HG03521 (cell line): ENCODE results near the gene CCDC80.
A peak's percentile ranks its signal among the peaks of the same experiment; 100 is the strongest.
"Not testable (repeated sequence)": the region's sequence is repeated elsewhere in the genome, so short reads cannot be mapped to it uniquely, and the experiment has no call there.

Experiments
- ATAC-seq: cut with Tn5 transposase; IDR thresholded peaks from one replicate; pipeline ENCODE4 v1.9.1; 2021; ENCODE audit warnings: mild to moderate bottlenecking, moderate library complexity; ENCODE audit not compliant: unreplicated experiment

CCDC80 gene

GRCh38 chr3:112640930-112641801, at the start of gene CCDC80:
Gene CCDC80 (minus strand): TSS chr3:112641143. CDS start chr3:112639905, 1,238 bp downstream.
- ATAC-seq, result no peak

- ATAC-seq, result no peak
These were observed 49.0 kb upstream of the CCDC80 start for GRCh38 chr3:112689989-112690388.

- ATAC-seq, result no peak
These were observed 48.4 kb upstream of the CCDC80 start for GRCh38 chr3:112689385-112689784.

- no peak for ATAC-seq
These were observed 47.9 kb upstream of the CCDC80 start for GRCh38 chr3:112688819-112689218.

- no peak for ATAC-seq
These were observed 47.3 kb upstream of the CCDC80 start for GRCh38 chr3:112688085-112688769.

GRCh38 chr3:112687616-112688015, 46.7 kb upstream of the CCDC80 start:
- no peak for ATAC-seq

- no peak for ATAC-seq
These were observed 46.3 kb upstream of the CCDC80 start for GRCh38 chr3:112687211-112687610.

- ATAC-seq, result no peak
These were observed 45.2 kb upstream of the CCDC80 start for GRCh38 chr3:112685956-112686799.

GRCh38 chr3:112685420-112685819, 44.5 kb upstream of the CCDC80 start:
- ATAC-seq, result no peak

- ATAC-seq, result no peak
These were observed 41.4 kb upstream of the CCDC80 start for GRCh38 chr3:112682361-112682760.

GRCh38 chr3:112681822-112682325, 40.9 kb upstream of the CCDC80 start:
- no peak for ATAC-seq

- peak; percentile 99 for ATAC-seq
These were observed 35.8 kb upstream of the CCDC80 start for GRCh38 chr3:112676659-112677234.

GRCh38 chr3:112675943-112676535, 35.1 kb upstream of the CCDC80 start:
- ATAC-seq, result no peak

GRCh38 chr3:112675349-112675748, 34.4 kb upstream of the CCDC80 start:
- no peak for ATAC-seq

GRCh38 chr3:112672716-112673541, 32.0 kb upstream of the CCDC80 start:
- no peak for ATAC-seq

- ATAC-seq, result no peak
These were observed 31.2 kb upstream of the CCDC80 start for GRCh38 chr3:112671930-112672715.

GRCh38 chr3:112670824-112671223, 29.9 kb upstream of the CCDC80 start:
- no peak for ATAC-seq

- ATAC-seq, result no peak
These were observed 26.7 kb upstream of the CCDC80 start for GRCh38 chr3:112667599-112667998.

- not testable (repeated sequence) for ATAC-seq
These were observed 24.1 kb upstream of the CCDC80 start for GRCh38 chr3:112665009-112665408.
